ENCODE results near the gene CLASP2.

The CLASP2 gene

GRCh38 chr3:33578325-33579177 is 139.5 kb downstream of the CLASP2 start:
- DNase-seq (ENCODE audit: low read depth) = peak; percentile 22
- H3K4me3 ChIP-seq (ENCODE audit: control insufficient read depth, low read depth, low read length) = no peak overlapping the region
- no peak for TF ChIP-seq CTCF (conservative IDR thresholded peaks at IDR 0.05; ENCODE audit: control insufficient read depth, insufficient read depth, low read depth, low read length)

DNA sequence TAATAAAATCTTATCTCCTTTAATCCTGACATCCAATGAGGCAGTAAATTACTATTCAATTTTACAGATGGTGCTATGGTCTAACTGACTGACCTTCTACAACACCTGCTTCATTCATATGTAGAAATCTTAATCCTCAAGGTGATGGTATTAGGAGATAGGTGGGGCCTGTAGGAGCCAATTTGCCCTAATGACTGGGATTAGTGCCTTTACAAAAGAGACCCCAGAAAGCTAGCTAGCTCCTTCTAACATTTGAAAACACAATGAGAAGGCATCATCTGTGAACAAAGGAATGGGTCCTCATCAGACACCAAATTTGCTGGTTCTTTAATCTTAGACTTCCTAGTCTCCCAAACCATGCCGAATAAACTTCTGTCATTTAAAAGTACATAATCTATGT is 140.5 kb downstream of the CLASP2 start:
- TF ChIP-seq CTCF (conservative IDR thresholded peaks at IDR 0.05; ENCODE audit: control insufficient read depth, insufficient read depth, low read depth, low read length) = no peak
- DNase-seq (ENCODE audit: low read depth) = no peak
- no peak overlapping the region for H3K4me3 ChIP-seq (ENCODE audit: control insufficient read depth, low read depth, low read length)

DNA sequence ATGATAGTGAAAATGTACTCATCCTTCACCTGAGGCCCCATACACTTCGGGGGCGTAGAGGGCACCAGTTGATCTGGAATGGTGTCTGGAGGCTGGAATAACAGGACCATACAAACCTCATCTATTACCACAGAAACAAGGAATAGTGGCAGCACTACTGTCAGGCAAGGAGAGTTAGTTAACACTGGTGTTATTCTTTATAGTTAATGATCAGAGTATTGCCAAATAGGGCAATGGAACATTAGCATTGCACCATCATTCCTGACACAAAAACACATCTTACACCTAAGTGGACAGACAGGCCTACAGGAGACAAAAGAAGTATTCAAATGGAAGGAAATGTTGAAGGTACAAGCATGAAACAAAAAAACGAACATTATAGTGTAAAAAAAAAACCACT is 140.9 kb downstream of the CLASP2 start:
- no peak overlapping the region for H3K4me3 ChIP-seq (ENCODE audit: control insufficient read depth, low read depth, low read length)
- DNase-seq (ENCODE audit: low read depth) = no peak
- TF ChIP-seq CTCF (conservative IDR thresholded peaks at IDR 0.05; ENCODE audit: control insufficient read depth, insufficient read depth, low read depth, low read length) = no peak

DNA sequence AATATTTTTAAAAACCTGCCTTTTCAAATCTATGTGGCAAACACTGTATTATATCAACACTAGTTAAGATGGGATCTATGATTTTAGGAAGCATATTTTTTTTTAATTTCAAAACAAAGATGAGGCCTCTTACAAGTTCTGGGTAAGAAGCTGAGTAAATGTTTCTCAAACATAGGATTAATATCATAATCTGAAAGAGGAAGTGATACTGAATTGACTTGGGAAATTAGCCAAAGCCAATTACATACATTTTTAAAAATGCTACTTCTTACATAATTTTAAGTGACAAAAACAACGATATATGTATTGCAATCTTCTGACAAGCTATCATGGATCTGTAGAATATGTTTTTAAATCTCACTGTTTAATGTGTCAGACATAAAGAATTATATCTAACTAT is 142.7 kb downstream of the CLASP2 start:
- no peak for DNase-seq (ENCODE audit: low read depth)
- TF ChIP-seq CTCF (conservative IDR thresholded peaks at IDR 0.05; ENCODE audit: control insufficient read depth, insufficient read depth, low read depth, low read length) = no peak

DNA sequence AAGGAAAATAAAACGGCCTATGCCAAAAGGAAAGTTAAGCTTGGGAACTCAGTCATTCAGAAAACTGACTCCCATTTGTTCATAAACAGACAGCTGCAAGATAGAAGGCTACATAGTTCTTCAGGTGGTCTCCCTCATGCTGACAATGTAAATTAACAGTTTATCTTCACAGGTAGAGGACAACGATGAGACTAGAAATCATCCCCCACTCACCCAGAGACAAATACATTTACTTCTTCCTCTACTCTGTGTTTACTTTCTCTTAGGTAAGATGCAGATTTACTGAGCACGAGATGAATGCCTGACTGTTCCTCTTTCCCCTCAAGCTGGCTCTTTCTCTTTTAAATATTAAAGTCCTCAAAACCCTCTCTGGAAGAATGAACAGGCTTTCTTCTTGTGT is 160.2 kb downstream of the CLASP2 start:
- TF ChIP-seq CTCF (conservative IDR thresholded peaks at IDR 0.05; ENCODE audit: control insufficient read depth, insufficient read depth, low read depth, low read length) = no peak
- no peak for DNase-seq (ENCODE audit: low read depth)
- H3K4me3 ChIP-seq (ENCODE audit: control insufficient read depth, low read depth, low read length) = no peak overlapping the region

More for the DNA sequence above, 142.7 kb downstream of the CLASP2 start:
- no peak overlapping the region for H3K4me3 ChIP-seq (ENCODE audit: control insufficient read depth, low read depth, low read length)

- no peak for DNase-seq (ENCODE audit: low read depth)
Measured at GRCh38 chr3:33557279-33557678, 160.8 kb downstream of the CLASP2 start.

More at GRCh38 chr3:33557279-33557678, 160.8 kb downstream of the CLASP2 start:
- TF ChIP-seq CTCF (conservative IDR thresholded peaks at IDR 0.05; ENCODE audit: control insufficient read depth, insufficient read depth, low read depth, low read length) = no peak
- no peak overlapping the region for H3K4me3 ChIP-seq (ENCODE audit: control insufficient read depth, low read depth, low read length)
